ENCODE measurements around the gene LRTM2.

Gene LRTM2

DNA sequence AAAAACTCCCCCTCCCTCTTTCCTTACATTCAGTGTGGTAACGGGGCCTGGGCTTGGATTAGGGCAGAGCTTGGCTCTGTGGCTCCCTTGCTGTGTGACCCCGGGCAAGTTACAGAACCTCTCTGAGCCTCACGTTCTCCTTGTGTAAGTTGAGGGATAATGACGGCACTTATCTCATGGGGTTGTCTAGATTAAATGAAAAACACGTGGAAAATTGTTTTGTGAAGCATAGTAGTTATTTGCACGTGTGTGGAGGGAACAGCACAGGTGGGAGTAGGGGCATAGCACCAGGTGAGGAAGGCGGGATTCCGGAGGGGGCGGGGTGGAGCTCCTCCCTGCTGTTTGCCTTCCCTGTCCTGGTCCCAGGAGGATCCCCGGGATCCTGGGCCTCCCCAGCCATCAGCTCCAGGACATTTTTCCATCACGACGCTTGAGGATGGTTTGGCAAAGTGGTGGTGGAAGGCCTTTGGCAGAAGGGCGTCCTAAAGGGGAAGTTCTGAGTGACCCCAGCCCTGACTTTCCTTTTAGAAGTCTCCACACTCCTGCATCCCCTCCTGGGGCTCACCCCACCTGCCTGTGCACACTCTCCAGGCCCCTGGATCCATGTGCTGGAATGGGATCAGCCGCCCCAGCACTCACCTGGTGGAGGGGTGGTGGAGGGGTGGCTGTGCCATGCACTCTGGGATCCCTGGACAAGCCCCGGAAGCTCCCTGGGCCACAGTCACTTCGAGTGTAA, 22.7 kb downstream of the LRTM2 start:
- no peak overlapping the region for H3K27ac ChIP-seq
- no peak for TF ChIP-seq ZFX (IDR thresholded peaks at IDR 0.05; ENCODE audit: borderline replicate concordance)
- TF ChIP-seq, protein P1, sequence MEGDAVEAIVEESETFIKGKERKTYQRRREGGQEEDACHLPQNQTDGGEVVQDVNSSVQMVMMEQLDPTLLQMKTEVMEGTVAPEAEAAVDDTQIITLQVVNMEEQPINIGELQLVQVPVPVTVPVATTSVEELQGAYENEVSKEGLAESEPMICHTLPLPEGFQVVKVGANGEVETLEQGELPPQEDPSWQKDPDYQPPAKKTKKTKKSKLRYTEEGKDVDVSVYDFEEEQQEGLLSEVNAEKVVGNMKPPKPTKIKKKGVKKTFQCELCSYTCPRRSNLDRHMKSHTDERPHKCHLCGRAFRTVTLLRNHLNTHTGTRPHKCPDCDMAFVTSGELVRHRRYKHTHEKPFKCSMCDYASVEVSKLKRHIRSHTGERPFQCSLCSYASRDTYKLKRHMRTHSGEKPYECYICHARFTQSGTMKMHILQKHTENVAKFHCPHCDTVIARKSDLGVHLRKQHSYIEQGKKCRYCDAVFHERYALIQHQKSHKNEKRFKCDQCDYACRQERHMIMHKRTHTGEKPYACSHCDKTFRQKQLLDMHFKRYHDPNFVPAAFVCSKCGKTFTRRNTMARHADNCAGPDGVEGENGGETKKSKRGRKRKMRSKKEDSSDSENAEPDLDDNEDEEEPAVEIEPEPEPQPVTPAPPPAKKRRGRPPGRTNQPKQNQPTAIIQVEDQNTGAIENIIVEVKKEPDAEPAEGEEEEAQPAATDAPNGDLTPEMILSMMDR (IDR thresholded peaks at IDR 0.05), result no peak

DNA sequence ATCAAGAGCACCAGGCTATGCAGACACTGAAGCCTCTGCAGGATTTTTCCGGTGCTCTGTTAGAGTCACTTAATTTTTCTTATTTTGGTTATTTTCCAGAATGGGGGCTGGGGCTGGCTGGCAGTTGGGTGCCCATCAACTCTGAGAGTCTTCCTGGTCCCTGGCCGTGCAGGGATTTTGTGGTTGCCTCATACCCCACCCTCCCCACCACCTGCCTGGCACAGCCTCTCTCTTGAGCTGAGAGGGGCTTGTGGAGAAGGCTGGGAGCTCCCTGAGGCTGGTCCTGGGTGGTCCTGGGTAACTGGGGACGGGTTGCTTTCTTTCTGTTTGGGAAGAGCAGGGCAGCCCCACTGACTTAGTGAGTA, 23.3 kb downstream of the LRTM2 start:
- H3K27ac ChIP-seq, result no peak overlapping the region
- TF ChIP-seq ZFX (IDR thresholded peaks at IDR 0.05; ENCODE audit: borderline replicate concordance), result no peak
- TF ChIP-seq, protein P1 (IDR thresholded peaks at IDR 0.05), result no peak

DNA sequence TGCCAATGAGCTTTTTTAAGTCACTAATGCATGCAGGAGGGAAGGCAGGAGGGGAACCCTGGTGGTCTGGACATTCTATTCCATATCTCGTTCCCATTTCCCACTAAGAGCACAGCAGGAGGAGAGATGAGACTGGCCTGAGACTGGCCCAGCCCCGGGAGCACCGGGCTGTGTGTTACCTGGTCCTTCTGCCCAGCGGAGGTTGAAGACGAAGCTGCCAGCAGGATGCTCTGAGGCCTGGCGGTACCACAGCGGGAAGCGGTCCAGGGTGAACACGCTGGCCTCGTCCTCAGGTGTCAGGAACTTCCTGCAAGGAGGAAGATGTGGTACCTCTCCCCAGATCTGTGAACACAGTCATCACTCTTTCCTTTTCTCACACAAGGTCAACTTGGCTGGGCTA, 23.9 kb downstream of the LRTM2 start:
- TF ChIP-seq, protein P1 (IDR thresholded peaks at IDR 0.05), result no peak
- TF ChIP-seq ZFX (IDR thresholded peaks at IDR 0.05; ENCODE audit: borderline replicate concordance), result no peak
- no peak overlapping the region for H3K27ac ChIP-seq

DNA sequence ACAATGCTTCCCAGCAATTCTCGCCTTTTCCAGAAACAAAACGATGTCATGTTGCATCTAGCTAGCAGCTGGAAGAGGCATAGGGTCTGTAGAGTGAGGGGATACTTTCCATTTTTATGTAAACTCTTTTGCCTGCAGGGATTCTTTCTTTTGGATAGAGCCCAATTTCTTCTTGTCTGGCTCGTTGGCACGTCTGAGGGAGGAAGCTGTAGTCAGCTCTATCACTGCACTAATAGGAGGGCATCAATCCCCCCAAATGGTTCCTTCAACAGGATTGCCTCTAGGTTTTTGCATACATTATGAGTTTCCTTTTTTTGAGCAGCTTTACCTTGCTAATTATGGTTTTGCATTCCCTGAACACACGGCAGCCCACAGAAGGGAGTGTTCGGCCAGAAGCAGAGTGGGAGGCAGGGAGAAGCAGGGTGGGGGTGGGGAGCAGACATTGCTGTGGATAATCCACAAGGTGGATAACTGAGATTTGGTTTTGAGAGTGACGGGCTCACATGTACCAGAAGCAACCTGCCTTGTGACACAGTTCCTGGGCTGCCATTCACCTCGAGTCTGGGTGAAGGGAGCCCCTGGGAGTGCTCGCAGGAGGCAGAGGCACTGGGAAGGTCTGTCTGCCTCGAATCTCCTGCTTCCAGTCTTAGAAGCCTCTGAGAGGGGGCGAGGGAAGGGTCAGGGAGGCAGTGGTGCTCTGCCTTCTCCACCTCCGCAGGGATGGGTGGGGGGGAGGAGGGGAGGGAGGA, 24.5 kb downstream of the LRTM2 start:
- TF ChIP-seq, protein P1 (IDR thresholded peaks at IDR 0.05), result no peak
- no peak for TF ChIP-seq ZFX (IDR thresholded peaks at IDR 0.05; ENCODE audit: borderline replicate concordance)
- no peak overlapping the region for H3K27ac ChIP-seq

DNA sequence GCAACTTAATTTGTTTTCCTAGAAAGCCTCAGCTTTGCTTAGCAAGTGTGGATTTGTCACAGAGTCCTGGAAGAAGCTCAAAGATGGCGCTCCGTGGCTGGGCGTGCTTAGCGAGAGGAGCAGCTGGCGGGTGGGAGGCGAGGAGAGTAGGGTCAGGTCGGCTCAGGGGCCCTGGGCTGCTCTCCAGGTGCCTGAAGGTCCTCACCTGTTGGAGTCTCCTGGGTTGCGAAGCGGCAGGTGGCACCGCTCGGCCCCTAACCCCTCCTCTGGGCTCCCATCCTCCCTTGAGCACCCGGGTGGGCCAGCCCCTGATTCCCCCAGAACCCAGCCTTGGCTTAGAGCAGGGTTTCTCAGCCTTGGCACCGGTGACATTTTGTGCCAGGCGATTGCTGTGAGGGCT, 25.1 kb downstream of the LRTM2 start:
- H3K27ac ChIP-seq, result no peak overlapping the region
- TF ChIP-seq, protein P1 (IDR thresholded peaks at IDR 0.05), result no peak
- TF ChIP-seq ZFX (IDR thresholded peaks at IDR 0.05; ENCODE audit: borderline replicate concordance), result no peak

DNA sequence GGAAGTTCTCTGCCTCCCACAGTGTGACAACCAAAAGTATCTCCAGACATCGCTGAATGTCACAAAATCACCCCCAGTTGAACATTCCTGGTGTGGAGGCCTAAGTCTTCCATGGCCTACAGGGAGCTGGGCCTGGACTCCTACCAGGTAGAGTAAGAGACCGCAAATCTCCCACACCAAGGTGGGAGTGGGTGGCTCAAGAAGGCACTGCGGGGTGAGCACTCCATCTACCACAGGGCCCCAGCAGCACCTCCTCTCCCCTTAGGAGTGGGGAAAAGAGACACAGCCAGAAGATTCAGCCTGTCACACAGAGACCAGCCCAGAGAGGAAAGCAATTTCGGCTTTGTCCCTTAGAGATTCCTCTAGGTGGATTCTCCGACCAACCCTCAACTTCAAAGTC, 25.5 kb downstream of the LRTM2 start:
- H3K27ac ChIP-seq, result no peak overlapping the region
- TF ChIP-seq, protein P1 (IDR thresholded peaks at IDR 0.05), result no peak
- TF ChIP-seq ZFX (IDR thresholded peaks at IDR 0.05; ENCODE audit: borderline replicate concordance), result no peak
